ENCODE data around the gene CST7. TPM values are rescaled to one million over a fixed set of nuclear protein-coding genes. Genes with fewer than 3 reads are reported as not detected.

Gene CST7
- total and polyA plus RNA-seq, 10 of the 15 experiments (the other 5 are each of a cell fraction or from before 2014, with no cell fraction given): 0.69 TPM; not detected in 9

DNA sequence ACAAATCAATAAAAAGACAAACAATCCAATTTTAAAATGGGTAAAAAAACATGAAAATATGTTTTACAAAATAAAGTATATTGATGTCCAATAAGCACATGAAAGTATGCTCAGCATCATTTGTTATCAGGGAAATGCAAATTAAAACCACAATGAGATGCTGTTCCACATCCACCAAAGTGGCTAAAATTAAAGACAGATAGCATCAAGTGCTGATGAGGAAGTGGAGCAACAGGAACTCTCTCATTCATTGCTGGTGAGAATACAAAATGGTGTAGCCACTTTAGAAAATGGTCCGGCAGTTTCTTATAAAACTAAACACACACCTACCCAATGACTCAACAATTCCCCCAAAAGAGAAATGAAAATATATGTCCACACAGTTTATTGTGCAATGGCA lies 42.3 kb upstream of the CST7 start:
- no peaks in the 10 kb centered on the region for H3K36me3 ChIP-seq (ENCODE audit: control insufficient read depth in 2 of 2, insufficient read depth in 2 of 2, low read length in 1 of 2)
- in situ Hi-C loops (cut with MboI): loop anchor here (25.0 kb wide), 1 partner anchor 970 kb away; no protein-coding TSS in a partner anchor
- H3K4me3 ChIP-seq: no peak overlapping the region
- ChIA-PET RAD21 (ENCODE audit: unreplicated experiment) (no interaction called here), SMC1A (ENCODE audit: uncharacterized antibody, unreplicated experiment) (no interaction called here), CTCF (no interaction called here), POLR2A (no interaction called here)
- H4K20me1 ChIP-seq (ENCODE audit: control insufficient read depth, insufficient read depth): no peaks in the 10 kb centered on the region
- no TSS peak for BruUV-seq (replicated peaks)
- no peaks in the 10 kb centered on the region for H3K4me1 ChIP-seq (ENCODE audit: control insufficient read depth, insufficient read depth, low read length)
- no peak overlapping the region for H3K27ac ChIP-seq (ENCODE audit: control insufficient read depth, insufficient read depth)
- intact Hi-C loops (cut with micrococcal nuclease; ENCODE audit: unreplicated experiment): no loop called here
- no peak overlapping the region for H3K4me2 ChIP-seq (ENCODE audit: control insufficient read depth, insufficient read depth)
- no peaks in the 10 kb centered on the region for H3K79me2 ChIP-seq (ENCODE audit: control insufficient read depth, insufficient read depth, low read length)
- DNase-seq (ENCODE audit: low read depth, low spot score) (no peak), FAIRE-seq (no peak), ATAC-seq (no peak)
- no peaks in the 10 kb centered on the region for H3K27me3 ChIP-seq (replicated peaks in 1 of 2; ENCODE audit: control insufficient read depth in 2 of 2, insufficient read depth in 2 of 2, low read length in 1 of 2)
- no peak overlapping the region for H2AFZ ChIP-seq (ENCODE audit: control insufficient read depth, low read depth, low read length)
- no peaks in the 10 kb centered on the region; the same call in 2 of the 3 replicates for H3K9me3 ChIP-seq (replicated peaks; ENCODE audit: control insufficient read depth, insufficient read depth, low read length)
- 95% methylated on average over 1 of the region's 1 CpG for WGBS (ENCODE audit: insufficient coverage, insufficient replicate concordance, low lambda C conversion rate, missing lambda C conversion rate)
- no peak overlapping the region for H3K9ac ChIP-seq (ENCODE audit: control insufficient read depth, insufficient read depth, low read length)
- TF ChIP-seq LARP7 (IDR thresholded peaks at IDR 0.05): no peak
- TF ChIP-seq PAX5 (IDR thresholded peaks at IDR 0.05; ENCODE audit: borderline replicate concordance, low read depth, low read length): no peak
- no peak for TF ChIP-seq SMARCA5 (IDR thresholded peaks at IDR 0.05)
- no peak for TF ChIP-seq TBL1XR1 (IDR thresholded peaks at IDR 0.05; ENCODE audit: low read depth, low read length)
- no peak for TF ChIP-seq SMAD1 (IDR thresholded peaks at IDR 0.05; ENCODE audit: low read depth, partially characterized antibody)
- TF ChIP-seq ZNF217 (IDR thresholded peaks at IDR 0.05): no peak
- TF ChIP-seq HDGF (IDR thresholded peaks at IDR 0.05): no peak
- no peak for TF ChIP-seq BCL11A (IDR thresholded peaks at IDR 0.05; ENCODE audit: low read depth, low read length)
- TF ChIP-seq BACH1 (IDR thresholded peaks at IDR 0.05; ENCODE audit: borderline replicate concordance): no peak
- no peak for TF ChIP-seq CBX5 (IDR thresholded peaks at IDR 0.05; ENCODE audit: low read depth)
- TF ChIP-seq, protein P1, sequence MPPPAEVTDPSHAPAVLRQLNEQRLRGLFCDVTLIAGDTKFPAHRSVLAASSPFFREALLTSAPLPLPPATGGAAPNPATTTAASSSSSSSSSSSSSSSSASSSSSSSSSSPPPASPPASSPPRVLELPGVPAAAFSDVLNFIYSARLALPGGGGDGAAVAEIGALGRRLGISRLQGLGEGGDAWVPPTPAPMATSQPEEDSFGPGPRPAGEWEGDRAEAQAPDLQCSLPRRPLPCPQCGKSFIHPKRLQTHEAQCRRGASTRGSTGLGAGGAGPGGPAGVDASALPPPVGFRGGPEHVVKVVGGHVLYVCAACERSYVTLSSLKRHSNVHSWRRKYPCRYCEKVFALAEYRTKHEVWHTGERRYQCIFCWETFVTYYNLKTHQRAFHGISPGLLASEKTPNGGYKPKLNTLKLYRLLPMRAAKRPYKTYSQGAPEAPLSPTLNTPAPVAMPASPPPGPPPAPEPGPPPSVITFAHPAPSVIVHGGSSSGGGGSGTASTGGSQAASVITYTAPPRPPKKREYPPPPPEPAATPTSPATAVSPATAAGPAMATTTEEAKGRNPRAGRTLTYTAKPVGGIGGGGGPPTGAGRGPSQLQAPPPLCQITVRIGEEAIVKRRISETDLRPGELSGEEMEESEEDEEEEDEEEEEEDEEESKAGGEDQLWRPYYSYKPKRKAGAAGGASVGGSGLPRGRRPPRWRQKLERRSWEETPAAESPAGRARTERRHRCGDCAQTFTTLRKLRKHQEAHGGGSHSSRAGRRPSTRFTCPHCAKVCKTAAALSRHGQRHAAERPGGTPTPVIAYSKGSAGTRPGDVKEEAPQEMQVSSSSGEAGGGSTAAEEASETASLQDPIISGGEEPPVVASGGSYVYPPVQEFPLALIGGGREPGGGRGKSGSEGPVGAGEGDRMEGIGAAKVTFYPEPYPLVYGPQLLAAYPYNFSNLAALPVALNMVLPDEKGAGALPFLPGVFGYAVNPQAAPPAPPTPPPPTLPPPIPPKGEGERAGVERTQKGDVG (CRISPR knock-in tag; IDR thresholded peaks at IDR 0.05): no peak
- TF ChIP-seq, protein P2, sequence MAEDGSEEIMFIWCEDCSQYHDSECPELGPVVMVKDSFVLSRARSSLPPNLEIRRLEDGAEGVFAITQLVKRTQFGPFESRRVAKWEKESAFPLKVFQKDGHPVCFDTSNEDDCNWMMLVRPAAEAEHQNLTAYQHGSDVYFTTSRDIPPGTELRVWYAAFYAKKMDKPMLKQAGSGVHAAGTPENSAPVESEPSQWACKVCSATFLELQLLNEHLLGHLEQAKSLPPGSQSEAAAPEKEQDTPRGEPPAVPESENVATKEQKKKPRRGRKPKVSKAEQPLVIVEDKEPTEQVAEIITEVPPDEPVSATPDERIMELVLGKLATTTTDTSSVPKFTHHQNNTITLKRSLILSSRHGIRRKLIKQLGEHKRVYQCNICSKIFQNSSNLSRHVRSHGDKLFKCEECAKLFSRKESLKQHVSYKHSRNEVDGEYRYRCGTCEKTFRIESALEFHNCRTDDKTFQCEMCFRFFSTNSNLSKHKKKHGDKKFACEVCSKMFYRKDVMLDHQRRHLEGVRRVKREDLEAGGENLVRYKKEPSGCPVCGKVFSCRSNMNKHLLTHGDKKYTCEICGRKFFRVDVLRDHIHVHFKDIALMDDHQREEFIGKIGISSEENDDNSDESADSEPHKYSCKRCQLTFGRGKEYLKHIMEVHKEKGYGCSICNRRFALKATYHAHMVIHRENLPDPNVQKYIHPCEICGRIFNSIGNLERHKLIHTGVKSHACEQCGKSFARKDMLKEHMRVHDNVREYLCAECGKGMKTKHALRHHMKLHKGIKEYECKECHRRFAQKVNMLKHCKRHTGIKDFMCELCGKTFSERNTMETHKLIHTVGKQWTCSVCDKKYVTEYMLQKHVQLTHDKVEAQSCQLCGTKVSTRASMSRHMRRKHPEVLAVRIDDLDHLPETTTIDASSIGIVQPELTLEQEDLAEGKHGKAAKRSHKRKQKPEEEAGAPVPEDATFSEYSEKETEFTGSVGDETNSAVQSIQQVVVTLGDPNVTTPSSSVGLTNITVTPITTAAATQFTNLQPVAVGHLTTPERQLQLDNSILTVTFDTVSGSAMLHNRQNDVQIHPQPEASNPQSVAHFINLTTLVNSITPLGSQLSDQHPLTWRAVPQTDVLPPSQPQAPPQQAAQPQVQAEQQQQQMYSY (CRISPR knock-in tag; IDR thresholded peaks at IDR 0.05): no peak
- no peak for TF ChIP-seq NBN (IDR thresholded peaks at IDR 0.05)
- TF ChIP-seq BMI1 (IDR thresholded peaks at IDR 0.05; ENCODE audit: borderline replicate concordance): no peak
- no peak for TF ChIP-seq TAF1 (IDR thresholded peaks at IDR 0.05; ENCODE audit: borderline replicate concordance, low read depth, low read length)
- TF ChIP-seq, protein P3, sequence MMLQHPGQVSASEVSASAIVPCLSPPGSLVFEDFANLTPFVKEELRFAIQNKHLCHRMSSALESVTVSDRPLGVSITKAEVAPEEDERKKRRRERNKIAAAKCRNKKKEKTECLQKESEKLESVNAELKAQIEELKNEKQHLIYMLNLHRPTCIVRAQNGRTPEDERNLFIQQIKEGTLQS (IDR thresholded peaks at IDR 0.05; ENCODE audit: borderline replicate concordance, extremely low read depth, low read depth, low read length): no peak
- TF ChIP-seq, protein P4, sequence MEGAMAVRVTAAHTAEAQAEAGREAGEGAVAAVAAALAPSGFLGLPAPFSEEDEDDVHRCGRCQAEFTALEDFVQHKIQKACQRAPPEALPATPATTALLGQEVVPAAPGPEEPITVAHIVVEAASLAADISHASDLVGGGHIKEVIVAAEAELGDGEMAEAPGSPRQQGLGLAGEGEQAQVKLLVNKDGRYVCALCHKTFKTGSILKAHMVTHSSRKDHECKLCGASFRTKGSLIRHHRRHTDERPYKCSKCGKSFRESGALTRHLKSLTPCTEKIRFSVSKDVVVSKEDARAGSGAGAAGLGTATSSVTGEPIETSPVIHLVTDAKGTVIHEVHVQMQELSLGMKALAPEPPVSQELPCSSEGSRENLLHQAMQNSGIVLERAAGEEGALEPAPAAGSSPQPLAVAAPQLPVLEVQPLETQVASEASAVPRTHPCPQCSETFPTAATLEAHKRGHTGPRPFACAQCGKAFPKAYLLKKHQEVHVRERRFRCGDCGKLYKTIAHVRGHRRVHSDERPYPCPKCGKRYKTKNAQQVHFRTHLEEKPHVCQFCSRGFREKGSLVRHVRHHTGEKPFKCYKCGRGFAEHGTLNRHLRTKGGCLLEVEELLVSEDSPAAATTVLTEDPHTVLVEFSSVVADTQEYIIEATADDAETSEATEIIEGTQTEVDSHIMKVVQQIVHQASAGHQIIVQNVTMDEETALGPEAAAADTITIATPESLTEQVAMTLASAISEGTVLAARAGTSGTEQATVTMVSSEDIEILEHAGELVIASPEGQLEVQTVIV (IDR thresholded peaks at IDR 0.05; ENCODE audit: borderline replicate concordance, partially characterized antibody): no peak
